GM06990 (cell line): Measurements from ENCODE around the gene DYRK3.
A peak's percentile ranks its signal among the peaks of the same experiment; 100 is the strongest.

ENCODE experiments used
- DNase-seq: peaks from one replicate; pipeline ENCODE4 v3.0.0-alpha.2; 2011; ENCODE audit not compliant: insufficient read length; ENCODE audit errors: extremely low read depth
- H3K27me3 ChIP-seq: replicated peaks from 2 replicates; pipeline ENCODE4 v1.6.0; 2011; ENCODE audit warnings: low read length; ENCODE audit not compliant: control insufficient read depth, insufficient read depth
- H3K36me3 ChIP-seq: 2 replicates; pipeline ENCODE4 v1.5.1; 2011; ENCODE audit warnings: low read length; ENCODE audit not compliant: control insufficient read depth, insufficient read depth
- H3K4me3 ChIP-seq: replicated peaks from 2 replicates; pipeline ENCODE4 v1.5.1; 2011; ENCODE audit warnings: low read depth, mild to moderate bottlenecking, control low read depth, low read length
- CTCF ChIP-seq: IDR thresholded peaks from 2 replicates; pipeline ENCODE4 v1.5.1; 2011; ENCODE audit warnings: low read length, control low read depth, mild to moderate bottlenecking, inconsistent platforms; ENCODE audit not compliant: insufficient read depth, poor library complexity, severe bottlenecking

DYRK3 gene

GRCh38 chr1:206663362-206663761 lies 28.0 kb downstream of the DYRK3 start:
- no peak for DNase-seq
- Histone ChIP-seq H3K4me3 (no peak overlapping the region), H3K36me3 (no peaks in the 10 kb centered on the region), H3K27me3 (no peaks in the 10 kb centered on the region)
- TF ChIP-seq CTCF: no peak

- Histone ChIP-seq H3K36me3 (no peaks in the 10 kb centered on the region), H3K4me3 (peak overlapping the region; percentile 13), H3K27me3 (no peaks in the 10 kb centered on the region)
- peak; percentile 78 for TF ChIP-seq CTCF
- peak; percentile 56 for DNase-seq
Measured at GRCh38 chr1:206663832-206664652, 28.7 kb downstream of the DYRK3 start.

- no peak overlapping the region for H3K4me3 ChIP-seq
Measured at GRCh38 chr1:206664740-206665139, 29.4 kb downstream of the DYRK3 start.

GRCh38 chr1:206666031-206666561 lies 30.8 kb downstream of the DYRK3 start:
- Histone ChIP-seq H3K27me3 (no peaks in the 10 kb centered on the region), H3K36me3 (no peaks in the 10 kb centered on the region), H3K4me3 (no peak overlapping the region)
- TF ChIP-seq CTCF: no peak
- no peak for DNase-seq

More at GRCh38 chr1:206664740-206665139, 29.4 kb downstream of the DYRK3 start:
- no peak for DNase-seq
- TF ChIP-seq CTCF: no peak
- Histone ChIP-seq H3K27me3 (no peaks in the 10 kb centered on the region), H3K36me3 (no peaks in the 10 kb centered on the region)

GRCh38 chr1:206666954-206667665 lies 31.8 kb downstream of the DYRK3 start:
- no peak for TF ChIP-seq CTCF
- DNase-seq: no peak
- no peak overlapping the region for H3K4me3 ChIP-seq
- H3K36me3 ChIP-seq: no peaks in the 10 kb centered on the region
- H3K27me3 ChIP-seq: no peaks in the 10 kb centered on the region
